SK-N-MC (cell line): ENCODE measurements around the gene MYO5C.

Source experiments
- DNase-seq: peaks from one replicate; pipeline ENCODE4 v3.0.0-alpha.2; 2011; ENCODE audit warnings: low read depth, low spot score
- H3K27ac ChIP-seq: fragments of 200-600 bp; sonication (generic); 2 replicates; pipeline ENCODE4 v1.5.1; 2016; ENCODE audit warnings: mixed run types
- H3K36me3 ChIP-seq: fragments of 200-600 bp; sonication (generic); 2 replicates; pipeline ENCODE4 v1.6.1; 2017; ENCODE audit warnings: antibody characterized with exemption, low read length, mixed read lengths; ENCODE audit not compliant: insufficient read depth
- H3K4me3 ChIP-seq: fragments of 200-600 bp; sonication (generic); 2 replicates; pipeline ENCODE4 v1.5.1; 2016
- H3K9ac ChIP-seq: fragments of 200-600 bp; sonication (generic); 2 replicates; pipeline ENCODE4 v1.8.0; 2017; ENCODE audit warnings: mixed run types, mixed read lengths; ENCODE audit not compliant: insufficient read length
- H3K9me3 ChIP-seq: fragments of 200-600 bp; sonication (generic); 2 replicates; pipeline ENCODE4 v1.6.1; 2017; ENCODE audit warnings: low read depth, mild to moderate bottlenecking, antibody characterized with exemption, low read length, moderate library complexity, mixed read lengths
- EZH2 ChIP-seq: fragments of 200-600 bp; sonication (generic); IDR thresholded peaks from one replicate; pipeline ENCODE4 v1.6.1; 2017; ENCODE audit warnings: antibody characterized with exemption
- FOXP2 ChIP-seq: optimal IDR thresholded peaks from 2 replicates; pipeline ENCODE3; 2011; ENCODE audit warnings: mild to moderate bottlenecking, moderate library complexity; ENCODE audit not compliant: insufficient read depth; ENCODE audit errors: extremely low read length, control extremely low read depth
- POLR2AphosphoS5 ChIP-seq: IDR thresholded peaks from 2 replicates; pipeline ENCODE4 v1.6.1; 2012; ENCODE audit warnings: mild to moderate bottlenecking, low read depth, low read length, borderline replicate concordance

MYO5C gene

DNA sequence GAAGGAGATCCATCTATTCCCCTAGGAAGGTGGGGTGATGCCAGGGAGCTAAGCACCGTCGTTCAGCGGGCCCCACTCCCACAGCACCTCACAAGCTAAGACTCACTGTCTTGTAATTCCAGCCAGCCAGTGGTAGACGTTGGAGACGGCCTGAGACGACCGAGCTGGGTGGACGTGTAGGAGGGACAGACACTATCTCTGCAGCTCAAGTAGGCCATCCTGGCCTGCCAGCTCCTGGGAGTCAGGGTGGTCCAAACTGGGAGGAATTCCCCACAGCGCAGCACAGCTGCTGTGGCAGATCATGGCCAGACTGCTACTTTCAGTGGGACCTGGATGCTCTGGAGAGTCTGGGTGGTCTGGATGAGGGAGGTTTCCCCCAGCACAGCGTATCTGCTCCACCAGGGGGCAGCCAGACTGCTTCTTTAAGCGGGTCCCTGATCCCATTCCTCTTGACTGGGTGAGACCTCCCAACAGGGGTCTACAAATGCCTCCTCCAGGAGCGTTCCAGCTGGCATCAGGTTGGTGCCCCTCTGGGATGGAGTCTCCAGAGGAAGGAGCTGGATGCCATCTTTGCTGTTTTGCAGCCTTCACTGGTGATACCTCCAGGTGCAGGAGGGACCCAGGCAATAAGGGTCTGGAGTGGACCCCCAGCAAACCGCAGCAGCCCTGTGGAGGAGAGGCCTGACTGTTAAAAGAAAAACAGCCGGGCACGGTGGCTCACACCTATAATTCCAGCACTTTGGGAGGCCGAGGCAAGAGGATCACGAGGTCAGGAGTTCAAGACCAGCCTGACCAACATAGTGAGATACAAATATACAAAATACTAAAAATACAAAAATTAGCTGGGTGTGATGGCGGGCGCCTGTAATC lies 132.0 kb downstream of the MYO5C start:
- Histone ChIP-seq H3K4me3 (no peak overlapping the region), H3K36me3 (no peaks in the 10 kb centered on the region)

DNA sequence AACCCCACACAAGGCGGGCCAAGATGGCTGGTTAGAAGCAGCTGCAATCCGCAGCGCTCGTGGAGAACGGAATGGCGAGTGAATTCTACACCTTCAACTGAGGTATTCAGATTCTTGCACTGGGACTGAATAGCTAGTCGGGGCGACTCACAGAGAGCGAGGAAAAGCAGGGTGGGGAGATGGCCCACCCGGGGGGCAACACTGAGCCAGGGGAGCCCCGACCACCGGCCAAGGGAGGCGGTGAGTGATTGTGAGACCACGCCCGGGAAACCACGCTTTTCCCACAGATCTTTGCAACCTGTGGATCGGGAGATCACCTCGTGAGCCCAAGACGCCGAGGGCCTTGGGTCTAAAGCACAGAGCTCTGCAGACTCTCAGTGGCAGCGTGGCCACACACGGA lies 132.7 kb downstream of the MYO5C start:
- Histone ChIP-seq H3K9ac (no peak overlapping the region), H3K36me3 (no peaks in the 10 kb centered on the region), H3K9me3 (no peaks in the 10 kb centered on the region), H3K27ac (no peak overlapping the region), H3K4me3 (no peak overlapping the region)
- no peak for DNase-seq
- TF ChIP-seq EZH2 = no peak
- TF ChIP-seq FOXP2 = no peak
- TF ChIP-seq POLR2AphosphoS5 = no peak

More for the DNA sequence above, 132.0 kb downstream of the MYO5C start:
- DNase-seq = no peak
- TF ChIP-seq POLR2AphosphoS5 = no peak
- TF ChIP-seq FOXP2 = no peak
- no peak for TF ChIP-seq EZH2
- no peak overlapping the region for H3K9ac ChIP-seq
- H3K27ac ChIP-seq = no peak overlapping the region
- H3K9me3 ChIP-seq = no peaks in the 10 kb centered on the region

DNA sequence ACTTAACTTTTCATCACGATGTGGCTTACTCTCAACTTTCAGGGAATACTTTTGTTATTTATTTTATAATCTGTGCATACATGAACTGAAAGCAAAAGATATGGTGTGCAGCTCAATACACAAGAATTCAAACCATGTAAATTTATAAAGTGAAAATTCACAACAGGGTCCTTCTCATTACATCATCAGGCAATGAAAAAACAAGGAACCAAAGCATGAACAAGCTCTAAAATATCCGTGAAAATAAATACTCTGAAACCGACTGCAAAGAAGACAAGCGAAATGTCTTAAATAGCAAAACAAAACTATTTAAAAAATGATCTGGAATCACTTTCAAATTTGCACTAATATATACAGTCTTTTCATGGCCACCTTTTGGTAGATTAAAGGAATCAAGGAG lies 133.3 kb downstream of the MYO5C start:
- Histone ChIP-seq H3K36me3 (no peaks in the 10 kb centered on the region), H3K9ac (no peak overlapping the region), H3K27ac (no peak overlapping the region), H3K4me3 (no peak overlapping the region), H3K9me3 (no peaks in the 10 kb centered on the region)
- no peak for TF ChIP-seq POLR2AphosphoS5
- TF ChIP-seq EZH2 = no peak
- TF ChIP-seq FOXP2 = no peak
- no peak for DNase-seq

DNA sequence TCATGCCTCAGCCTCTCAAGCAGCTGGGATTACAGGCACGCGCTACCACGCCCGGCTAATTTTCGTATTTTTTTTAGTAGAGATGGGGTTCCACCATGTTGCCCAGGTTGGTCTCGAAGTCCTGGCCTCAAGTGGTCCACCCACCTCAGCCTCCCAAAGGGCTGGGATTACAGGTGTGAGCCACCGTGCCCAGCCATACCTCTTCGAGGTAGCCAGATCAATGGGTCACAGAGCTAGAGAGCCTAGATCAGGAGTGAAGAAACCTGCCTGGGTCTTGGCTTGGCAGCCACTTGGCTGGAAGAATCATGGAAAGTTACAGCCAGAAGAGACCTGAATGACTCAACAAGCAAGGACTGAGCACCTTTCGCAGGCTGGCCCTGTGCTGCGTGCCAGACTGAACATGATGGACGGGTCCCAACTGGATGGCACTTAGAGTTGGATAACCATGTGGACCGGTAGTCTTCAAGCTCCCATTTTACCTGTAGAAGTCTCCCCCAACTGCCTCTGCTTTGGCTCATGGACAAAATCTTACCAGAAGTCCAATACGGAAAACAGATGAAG lies 134.1 kb downstream of the MYO5C start:
- DNase-seq = no peak
- H3K9ac ChIP-seq = no peak overlapping the region

DNA sequence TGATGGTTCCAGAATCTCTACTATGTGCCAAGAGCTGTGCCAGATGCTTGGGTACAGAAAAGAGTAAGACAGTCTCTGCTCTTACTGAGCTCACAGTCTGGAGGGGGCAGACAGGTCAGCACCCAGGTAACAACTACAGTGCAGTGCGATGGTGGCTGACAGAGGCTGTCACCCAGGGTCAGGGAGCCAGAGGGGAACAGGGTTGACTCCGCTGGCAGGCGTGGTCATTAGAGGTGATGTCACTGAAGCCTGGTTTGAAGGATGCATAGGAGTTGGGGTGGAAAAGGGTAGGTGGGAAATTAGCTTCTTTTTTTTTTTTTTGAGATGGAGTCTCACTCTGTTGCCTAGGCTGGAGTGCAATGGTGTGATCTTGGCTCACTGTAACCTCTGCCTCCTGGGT lies 136.0 kb downstream of the MYO5C start:
- H3K27ac ChIP-seq = no peak overlapping the region
- TF ChIP-seq POLR2AphosphoS5 = no peak
- no peak overlapping the region for H3K9ac ChIP-seq
- DNase-seq = no peak
- H3K4me3 ChIP-seq = no peak overlapping the region
- no peaks in the 10 kb centered on the region for H3K9me3 ChIP-seq
- no peaks in the 10 kb centered on the region for H3K36me3 ChIP-seq

More for the DNA sequence above, 134.1 kb downstream of the MYO5C start:
- Histone ChIP-seq H3K27ac (no peak overlapping the region), H3K9me3 (no peaks in the 10 kb centered on the region), H3K4me3 (no peak overlapping the region), H3K36me3 (no peaks in the 10 kb centered on the region)
- TF ChIP-seq EZH2 (no peak), FOXP2 (no peak), POLR2AphosphoS5 (no peak)

DNA sequence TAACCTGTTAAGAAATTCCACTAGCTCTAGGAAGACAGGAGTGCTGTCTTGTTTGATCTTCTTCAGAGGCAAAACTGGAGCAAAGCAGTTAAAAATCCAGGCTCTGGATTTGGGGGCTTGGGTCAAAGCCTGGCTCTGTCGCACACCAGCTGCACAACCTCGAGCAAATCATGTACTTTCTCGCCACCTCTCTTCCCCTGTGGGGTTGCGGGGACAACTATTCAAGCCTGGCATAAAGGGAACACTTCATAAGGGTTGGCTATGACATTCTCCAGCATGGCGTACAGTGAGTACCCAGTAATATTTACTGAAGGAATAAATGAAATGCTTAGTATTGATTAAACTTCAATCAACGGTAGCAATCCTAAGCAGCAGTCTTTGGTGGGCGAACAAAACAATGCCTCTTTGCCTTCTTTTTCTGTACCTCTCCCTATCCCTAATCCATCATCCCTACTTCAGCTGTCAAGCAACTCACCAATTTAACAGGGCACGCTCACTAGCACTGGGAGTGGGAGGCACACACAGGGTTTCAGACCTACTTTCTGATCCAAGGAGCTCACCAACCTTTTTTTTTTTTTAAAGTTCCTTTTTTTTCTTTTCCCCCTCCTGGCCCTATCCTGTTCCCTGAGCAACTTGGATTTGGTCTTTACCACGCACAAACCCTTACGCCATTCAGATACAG lies 137.4 kb downstream of the MYO5C start:
- no peaks in the 10 kb centered on the region for H3K9me3 ChIP-seq
- no peak overlapping the region for H3K9ac ChIP-seq
- no peak for TF ChIP-seq EZH2
- no peak for TF ChIP-seq POLR2AphosphoS5
- no peak for TF ChIP-seq FOXP2
- DNase-seq = no peak
- H3K27ac ChIP-seq = no peak overlapping the region
- no peaks in the 10 kb centered on the region for H3K36me3 ChIP-seq
- no peak overlapping the region for H3K4me3 ChIP-seq

DNA sequence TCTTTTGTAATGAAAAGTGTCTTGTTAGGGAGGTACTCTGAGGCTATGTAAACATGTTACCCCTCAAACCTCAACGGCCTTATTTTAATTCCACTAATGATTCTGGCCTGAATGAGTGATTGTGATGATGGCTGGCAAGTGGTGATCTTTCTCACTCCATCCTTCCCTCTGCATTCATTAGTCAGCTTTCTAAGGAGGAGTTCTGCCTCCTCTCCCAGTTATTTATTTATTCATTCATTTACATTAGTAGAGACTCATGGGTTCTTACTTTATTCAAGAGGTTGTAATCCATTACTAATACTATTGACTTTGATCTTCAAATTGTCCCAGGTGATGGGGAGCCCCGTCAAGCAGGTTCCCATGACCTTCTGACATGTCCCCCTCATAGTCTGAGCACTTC lies 139.7 kb downstream of the MYO5C start:
- Histone ChIP-seq H3K4me3 (no peak overlapping the region), H3K9me3 (no peaks in the 10 kb centered on the region), H3K27ac (no peak overlapping the region), H3K9ac (no peak overlapping the region), H3K36me3 (no peaks in the 10 kb centered on the region)
- no peak for DNase-seq
- no peak for TF ChIP-seq FOXP2
- TF ChIP-seq POLR2AphosphoS5 = no peak
- TF ChIP-seq EZH2 = no peak
